A673 (cell line): ENCODE results near the gene LCT.

ENCODE experiments used
- EZH2 ChIP-seq: fragments of 200-600 bp; sonication (generic); IDR thresholded peaks from 2 replicates; pipeline ENCODE4 v1.6.1; 2017; ENCODE audit warnings: borderline replicate concordance, low read depth, mild to moderate bottlenecking, mixed read lengths, antibody characterized with exemption, low read length; ENCODE audit not compliant: poor library complexity, severe bottlenecking
- TF ChIP-seq, protein P1 (sequence below): fragments of 300-800, 200-600 bp; sonication (generic); conservative IDR thresholded peaks from 2 replicates; pipeline ENCODE4 v1.5.1; 2017; ENCODE audit warnings: low read depth, mild to moderate bottlenecking, antibody characterized with exemption, low read length, moderate library complexity, mixed read lengths

DNA sequence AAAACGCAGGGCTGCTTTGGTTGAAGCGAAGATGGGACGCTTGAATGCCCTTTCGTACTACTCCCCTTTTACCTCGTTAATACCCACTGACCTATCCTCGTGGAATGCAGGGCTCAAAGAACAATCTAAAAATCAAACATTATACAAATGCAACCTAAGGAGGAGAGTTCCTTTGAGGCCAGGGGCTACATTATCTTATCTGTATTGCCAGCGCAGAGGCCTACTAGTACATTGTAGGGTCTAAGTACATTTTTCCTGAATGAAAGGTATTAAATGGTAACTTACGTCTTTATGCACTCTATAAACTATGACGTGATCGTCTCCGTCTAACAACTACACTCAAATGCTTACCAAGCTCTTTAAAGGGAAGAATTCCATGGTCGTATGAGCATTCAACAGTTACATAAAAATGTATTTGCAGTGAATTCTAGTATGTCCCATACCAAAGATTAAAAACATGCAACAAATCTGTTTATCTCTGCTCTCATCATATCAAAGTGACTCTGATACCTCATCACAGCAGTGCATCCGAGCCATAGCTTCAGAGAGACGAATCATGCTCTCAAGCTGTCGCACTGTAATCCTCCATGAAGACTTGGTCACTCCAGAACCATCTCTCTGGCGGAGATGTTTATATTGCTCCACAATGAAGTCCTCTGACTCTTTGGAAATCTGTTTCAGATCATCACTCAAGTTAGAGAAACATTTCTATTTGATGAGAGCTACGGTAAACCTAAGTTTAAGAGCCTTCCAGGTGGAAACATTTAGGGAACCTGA lies 14.1 kb upstream of the LCT start:
- TF ChIP-seq, protein P1, sequence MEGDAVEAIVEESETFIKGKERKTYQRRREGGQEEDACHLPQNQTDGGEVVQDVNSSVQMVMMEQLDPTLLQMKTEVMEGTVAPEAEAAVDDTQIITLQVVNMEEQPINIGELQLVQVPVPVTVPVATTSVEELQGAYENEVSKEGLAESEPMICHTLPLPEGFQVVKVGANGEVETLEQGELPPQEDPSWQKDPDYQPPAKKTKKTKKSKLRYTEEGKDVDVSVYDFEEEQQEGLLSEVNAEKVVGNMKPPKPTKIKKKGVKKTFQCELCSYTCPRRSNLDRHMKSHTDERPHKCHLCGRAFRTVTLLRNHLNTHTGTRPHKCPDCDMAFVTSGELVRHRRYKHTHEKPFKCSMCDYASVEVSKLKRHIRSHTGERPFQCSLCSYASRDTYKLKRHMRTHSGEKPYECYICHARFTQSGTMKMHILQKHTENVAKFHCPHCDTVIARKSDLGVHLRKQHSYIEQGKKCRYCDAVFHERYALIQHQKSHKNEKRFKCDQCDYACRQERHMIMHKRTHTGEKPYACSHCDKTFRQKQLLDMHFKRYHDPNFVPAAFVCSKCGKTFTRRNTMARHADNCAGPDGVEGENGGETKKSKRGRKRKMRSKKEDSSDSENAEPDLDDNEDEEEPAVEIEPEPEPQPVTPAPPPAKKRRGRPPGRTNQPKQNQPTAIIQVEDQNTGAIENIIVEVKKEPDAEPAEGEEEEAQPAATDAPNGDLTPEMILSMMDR: no peak
- no peak for TF ChIP-seq EZH2
